ENCODE measurements around the gene TCF21.

Gene TCF21

DNA sequence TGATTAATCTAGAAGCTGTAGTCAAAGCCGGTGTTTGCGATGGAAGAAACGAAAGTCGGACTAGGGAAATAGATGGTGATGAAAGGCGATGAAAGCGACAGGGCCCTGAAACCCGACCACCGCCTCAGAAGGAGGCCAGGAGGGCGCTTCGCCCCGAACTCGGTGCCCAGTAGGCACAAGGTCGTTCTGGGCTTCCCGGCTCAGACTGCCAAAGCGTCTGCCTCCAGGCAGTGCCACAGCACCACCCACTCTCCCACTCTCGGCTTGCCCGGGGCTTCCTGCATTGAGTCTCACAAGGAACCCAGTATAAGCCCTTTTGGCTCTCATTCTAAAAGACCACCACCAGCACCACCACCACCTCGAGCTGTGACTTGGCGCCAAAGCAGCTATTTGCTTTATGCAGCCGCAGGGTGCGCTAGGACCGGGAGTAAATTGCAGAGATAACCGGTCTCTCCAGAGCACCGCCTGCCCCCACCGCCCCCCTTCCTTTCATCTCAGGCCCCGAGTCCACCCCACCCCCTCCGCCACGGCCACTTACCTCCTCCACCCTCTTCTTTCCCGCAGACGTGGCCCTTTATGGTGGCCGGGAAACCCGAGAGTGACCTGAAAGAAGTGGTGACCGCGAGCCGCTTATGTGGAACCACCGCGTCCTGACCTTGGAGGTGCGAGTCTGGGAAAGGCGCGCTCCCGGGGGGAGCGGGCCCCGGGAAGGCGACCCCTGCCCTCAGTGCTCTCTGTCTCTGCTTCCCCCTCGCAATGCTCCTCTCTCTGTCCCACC lies 2.4 kb downstream of the TCF21 start:
- H3K4me1 ChIP-seq (ENCODE audit: insufficient read depth, poor library complexity, severe bottlenecking) = no peaks in the 10 kb centered on the region
- DNase-seq (ENCODE audit: low spot score) (no peak), ATAC-seq (ENCODE audit: low read depth) (peak; percentile 49)
- H3K9me3 ChIP-seq (ENCODE audit: severe bottlenecking) = no peaks in the 10 kb centered on the region
- TF ChIP-seq, protein P1, sequence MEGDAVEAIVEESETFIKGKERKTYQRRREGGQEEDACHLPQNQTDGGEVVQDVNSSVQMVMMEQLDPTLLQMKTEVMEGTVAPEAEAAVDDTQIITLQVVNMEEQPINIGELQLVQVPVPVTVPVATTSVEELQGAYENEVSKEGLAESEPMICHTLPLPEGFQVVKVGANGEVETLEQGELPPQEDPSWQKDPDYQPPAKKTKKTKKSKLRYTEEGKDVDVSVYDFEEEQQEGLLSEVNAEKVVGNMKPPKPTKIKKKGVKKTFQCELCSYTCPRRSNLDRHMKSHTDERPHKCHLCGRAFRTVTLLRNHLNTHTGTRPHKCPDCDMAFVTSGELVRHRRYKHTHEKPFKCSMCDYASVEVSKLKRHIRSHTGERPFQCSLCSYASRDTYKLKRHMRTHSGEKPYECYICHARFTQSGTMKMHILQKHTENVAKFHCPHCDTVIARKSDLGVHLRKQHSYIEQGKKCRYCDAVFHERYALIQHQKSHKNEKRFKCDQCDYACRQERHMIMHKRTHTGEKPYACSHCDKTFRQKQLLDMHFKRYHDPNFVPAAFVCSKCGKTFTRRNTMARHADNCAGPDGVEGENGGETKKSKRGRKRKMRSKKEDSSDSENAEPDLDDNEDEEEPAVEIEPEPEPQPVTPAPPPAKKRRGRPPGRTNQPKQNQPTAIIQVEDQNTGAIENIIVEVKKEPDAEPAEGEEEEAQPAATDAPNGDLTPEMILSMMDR (IDR thresholded peaks at IDR 0.05; ENCODE audit: poor library complexity, severe bottlenecking) = no peak
- peaks cover 99% of the 10 kb centered on the region for H3K27me3 ChIP-seq (ENCODE audit: insufficient read depth, poor library complexity, severe bottlenecking)
- no peak overlapping the region for H3K27ac ChIP-seq (ENCODE audit: poor library complexity, severe bottlenecking)
- H3K4me3 ChIP-seq (ENCODE audit: severe bottlenecking) = peak overlapping the region; percentile 19
- H3K36me3 ChIP-seq (ENCODE audit: low read depth) = no peaks in the 10 kb centered on the region

DNA sequence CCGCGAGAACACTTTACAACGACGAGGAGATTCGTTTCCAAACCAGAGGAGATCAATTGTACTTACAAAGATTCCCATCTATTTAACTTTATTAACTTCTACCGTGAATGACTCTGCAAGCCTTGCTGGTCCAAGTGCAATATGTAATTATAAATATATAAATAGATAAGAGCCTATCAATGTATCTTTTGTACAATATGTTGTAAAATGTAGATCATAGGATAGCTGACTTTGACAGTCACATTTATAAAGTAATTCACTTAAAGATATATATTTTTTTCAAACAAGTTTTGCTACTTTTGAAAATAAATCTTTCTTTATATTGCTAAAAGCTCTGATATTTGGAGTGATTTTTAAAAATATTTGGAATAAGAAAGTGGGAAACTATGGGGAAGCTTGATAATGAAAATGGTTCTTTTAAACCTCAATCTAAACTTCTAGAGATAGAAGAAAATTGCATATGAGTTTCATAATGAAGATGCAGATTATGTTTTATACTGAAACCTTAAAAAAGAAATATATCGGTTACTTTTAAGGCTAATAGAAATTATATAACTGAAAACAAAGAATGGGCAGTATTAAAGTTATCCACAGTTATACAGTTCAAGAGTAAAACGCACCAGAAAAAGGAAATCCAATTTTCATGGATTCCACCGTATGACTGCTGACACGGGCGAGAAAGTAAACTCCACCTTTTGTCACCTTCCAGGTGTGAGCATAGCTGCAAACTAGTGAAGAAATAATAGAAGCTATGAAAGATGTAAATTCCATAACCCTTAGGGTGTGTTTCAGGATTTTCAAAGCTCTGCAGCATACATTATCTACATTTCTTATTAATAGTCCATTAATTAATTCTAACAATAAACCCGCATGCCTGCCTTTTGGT lies 3.3 kb downstream of the TCF21 start:
- Histone ChIP-seq H3K27me3 (ENCODE audit: insufficient read depth, poor library complexity, severe bottlenecking) (peaks cover 100% of the 10 kb centered on the region), H3K9me3 (ENCODE audit: severe bottlenecking) (no peaks in the 10 kb centered on the region), H3K36me3 (ENCODE audit: low read depth) (no peaks in the 10 kb centered on the region), H3K27ac (ENCODE audit: poor library complexity, severe bottlenecking) (no peak overlapping the region), H3K4me3 (ENCODE audit: severe bottlenecking) (no peak overlapping the region), H3K4me1 (ENCODE audit: insufficient read depth, poor library complexity, severe bottlenecking) (no peaks in the 10 kb centered on the region)
- DNase-seq (ENCODE audit: low spot score) (no peak), ATAC-seq (ENCODE audit: low read depth) (no peak)
- TF ChIP-seq, protein P1 (IDR thresholded peaks at IDR 0.05; ENCODE audit: poor library complexity, severe bottlenecking) = no peak

DNA sequence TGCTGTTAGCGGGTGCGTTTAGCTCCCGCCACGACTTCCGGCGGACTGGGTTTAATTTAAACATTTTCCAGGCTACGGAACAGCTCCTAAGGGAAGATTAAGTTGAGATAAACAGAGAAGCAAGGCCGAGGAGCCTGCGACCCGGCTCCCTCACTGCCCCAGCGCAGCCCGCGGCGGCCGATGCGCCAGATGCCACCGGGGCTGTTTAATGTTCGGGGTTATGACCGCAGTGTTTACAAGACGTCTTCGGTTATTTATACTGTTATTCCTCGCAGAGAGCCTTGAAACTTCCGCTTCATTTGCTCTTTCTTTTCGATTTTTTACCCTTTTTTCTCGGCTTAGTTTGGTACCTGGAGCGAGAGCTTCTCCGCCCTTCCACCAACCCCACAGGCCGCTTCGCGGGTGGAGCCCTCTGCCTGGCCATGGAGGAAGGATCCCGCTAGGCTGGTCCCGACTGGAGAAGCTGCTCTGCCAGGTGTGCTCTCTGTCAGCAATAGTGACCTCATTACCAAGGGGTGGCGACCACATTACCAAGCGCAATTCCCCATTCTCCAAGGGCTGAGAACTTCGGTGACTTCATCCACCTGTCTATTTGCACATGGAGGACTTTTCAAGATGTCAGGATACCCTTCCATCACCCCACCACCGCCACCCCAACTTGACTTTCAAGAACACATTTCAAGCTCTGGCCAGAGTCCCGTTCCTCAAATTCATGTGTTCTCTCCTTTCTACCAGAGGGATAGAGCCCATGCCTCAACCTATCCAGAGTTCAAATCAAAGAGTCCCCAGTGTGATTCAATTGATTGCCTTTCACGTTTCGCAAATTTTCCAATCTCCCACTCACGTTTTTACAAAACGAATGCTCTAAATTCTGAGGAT lies 4.1 kb downstream of the TCF21 start:
- ATAC-seq (ENCODE audit: low read depth) (no peak), DNase-seq (ENCODE audit: low spot score) (no peak)
- TF ChIP-seq, protein P1 (IDR thresholded peaks at IDR 0.05; ENCODE audit: poor library complexity, severe bottlenecking) = no peak
- Histone ChIP-seq H3K4me1 (ENCODE audit: insufficient read depth, poor library complexity, severe bottlenecking) (no peaks in the 10 kb centered on the region), H3K27ac (ENCODE audit: poor library complexity, severe bottlenecking) (no peak overlapping the region), H3K27me3 (ENCODE audit: insufficient read depth, poor library complexity, severe bottlenecking) (peaks cover 97% of the 10 kb centered on the region), H3K9me3 (ENCODE audit: severe bottlenecking) (no peaks in the 10 kb centered on the region), H3K4me3 (ENCODE audit: severe bottlenecking) (no peak overlapping the region), H3K36me3 (ENCODE audit: low read depth) (no peaks in the 10 kb centered on the region)

DNA sequence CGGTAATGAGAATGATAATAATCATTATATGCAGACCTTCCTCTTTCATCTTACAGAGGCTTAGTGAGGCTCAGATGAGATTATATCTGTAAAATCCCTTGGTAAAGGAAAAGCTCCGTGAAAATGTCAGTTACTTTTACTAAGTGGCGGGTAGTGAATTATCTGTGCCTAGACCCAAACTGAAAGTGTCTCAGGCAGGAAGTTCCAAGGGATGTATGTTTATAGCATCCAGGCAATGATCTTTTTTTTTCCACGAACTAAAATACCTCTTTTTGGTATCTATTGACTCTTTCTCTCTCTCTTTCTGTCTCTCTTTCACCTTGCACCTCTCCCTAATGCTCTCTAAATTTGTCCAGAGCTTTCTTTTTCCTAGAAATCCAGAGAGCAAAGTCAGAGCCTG lies 5.0 kb downstream of the TCF21 start:
- no peak for DNase-seq (ENCODE audit: low spot score)
- peaks cover 92% of the 10 kb centered on the region for H3K27me3 ChIP-seq (ENCODE audit: insufficient read depth, poor library complexity, severe bottlenecking)
- H3K27ac ChIP-seq (ENCODE audit: poor library complexity, severe bottlenecking) = no peak overlapping the region

More for the DNA sequence above, 5.0 kb downstream of the TCF21 start:
- Histone ChIP-seq H3K9me3 (ENCODE audit: severe bottlenecking) (no peaks in the 10 kb centered on the region), H3K36me3 (ENCODE audit: low read depth) (no peaks in the 10 kb centered on the region), H3K4me3 (ENCODE audit: severe bottlenecking) (no peak overlapping the region), H3K4me1 (ENCODE audit: insufficient read depth, poor library complexity, severe bottlenecking) (no peaks in the 10 kb centered on the region)
- no peak for ATAC-seq (ENCODE audit: low read depth)
- TF ChIP-seq, protein P1 (IDR thresholded peaks at IDR 0.05; ENCODE audit: poor library complexity, severe bottlenecking) = no peak

Data from RWPE2 (cell line).